ENCODE data around the gene CEP170.
"Not testable (repeated sequence)": the region's sequence is repeated elsewhere in the genome, so short reads cannot be mapped to it uniquely, and the experiment has no call there.

CEP170 gene

GRCh38 chr1:243177792-243178191, 77.3 kb downstream of the CEP170 start:
- DNase-seq (ENCODE audit: low read depth in 3 of 3): not testable (repeated sequence)

- not testable (repeated sequence) for DNase-seq (ENCODE audit: low read depth in 3 of 3)
Measured at GRCh38 chr1:243173758-243174369, 81.2 kb downstream of the CEP170 start.

DNA sequence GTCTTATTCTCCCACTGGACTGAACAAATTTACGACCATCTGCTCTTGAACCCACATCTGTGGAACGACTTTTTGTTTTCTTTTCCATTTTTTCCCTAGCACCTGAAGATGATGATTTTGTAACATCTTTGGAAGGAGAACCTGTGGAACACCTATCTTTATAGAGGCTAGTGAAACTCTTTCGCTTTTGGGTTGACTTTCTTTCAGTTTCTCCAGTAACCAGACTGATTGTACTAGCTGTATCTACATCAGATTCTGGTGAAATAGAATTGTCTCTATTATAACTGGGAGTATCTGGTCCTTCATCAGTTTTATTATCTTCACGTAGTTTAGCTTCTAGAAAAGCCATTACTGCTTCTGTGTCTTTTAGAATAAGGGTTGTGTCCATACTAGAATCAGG, 90.2 kb downstream of the CEP170 start:
- DNase-seq (ENCODE audit: low read depth in 3 of 3): not testable (repeated sequence)

GRCh38 chr1:243150906-243151305, 104.2 kb downstream of the CEP170 start:
- DNase-seq (ENCODE audit: low read depth in 3 of 3): not testable (repeated sequence)

DNA sequence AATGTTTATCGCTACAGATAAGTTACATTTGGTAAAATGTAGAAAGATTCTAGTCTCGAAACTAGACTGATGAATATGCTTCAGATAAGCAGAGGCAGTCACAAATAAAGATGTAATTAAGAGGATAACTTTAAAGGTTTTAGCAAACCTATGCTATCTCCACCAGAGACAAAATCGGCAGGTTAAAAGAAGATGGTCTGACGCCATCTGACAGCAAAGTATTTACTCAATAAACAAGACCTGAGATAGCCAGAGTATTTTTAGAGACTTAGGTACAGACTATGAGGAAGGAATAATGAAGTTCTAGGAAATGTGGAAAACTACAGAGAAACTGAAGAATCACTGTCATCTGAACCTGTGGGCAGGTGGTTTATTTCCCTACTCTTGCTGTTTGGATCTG, 106.0 kb downstream of the CEP170 start:
- DNase-seq (ENCODE audit: low read depth in 3 of 3): not testable (repeated sequence)

DNA sequence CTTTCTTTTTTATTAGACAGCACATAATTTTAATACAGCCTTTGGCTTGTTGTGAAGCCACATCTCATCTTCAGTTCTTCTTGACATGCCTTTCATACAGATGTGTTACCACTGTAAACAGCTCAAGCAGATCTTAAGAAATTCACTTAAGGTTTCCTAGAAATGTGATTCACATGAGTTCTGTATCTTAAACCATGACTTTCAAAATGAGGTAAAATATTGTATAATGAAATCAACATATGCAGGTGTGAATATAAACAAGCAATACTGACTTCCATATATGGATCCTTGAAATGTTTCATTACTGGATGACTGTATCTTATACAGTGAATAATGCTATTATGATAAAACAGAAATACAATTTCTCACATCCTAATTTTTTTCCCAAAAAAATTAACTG, 107.7 kb downstream of the CEP170 start:
- DNase-seq (ENCODE audit: low read depth in 3 of 3): not testable (repeated sequence)

DNA sequence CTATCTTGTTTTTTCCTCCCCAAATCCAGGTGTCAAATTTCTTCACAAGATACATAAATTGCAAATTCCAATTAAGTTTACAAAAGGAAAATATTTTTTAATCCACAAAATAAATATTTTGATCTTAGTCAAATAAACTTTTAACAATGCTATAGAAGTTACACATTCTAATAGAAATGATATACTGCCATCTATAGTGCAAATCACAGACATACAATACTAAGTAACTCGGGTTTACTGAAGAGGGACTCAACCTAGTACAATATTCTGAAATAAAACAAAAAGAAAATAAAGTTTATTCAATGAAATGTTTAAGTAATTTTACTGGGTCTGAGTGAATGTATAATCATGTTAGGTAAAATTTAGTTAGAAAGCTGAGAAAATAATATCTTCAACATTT, 114.6 kb downstream of the CEP170 start:
- not testable (repeated sequence) for DNase-seq (ENCODE audit: low read depth in 3 of 3)

GRCh38 chr1:243122876-243123409, 132.1 kb downstream of the CEP170 start:
- not testable (repeated sequence) for DNase-seq (ENCODE audit: low read depth in 3 of 3)

DNA sequence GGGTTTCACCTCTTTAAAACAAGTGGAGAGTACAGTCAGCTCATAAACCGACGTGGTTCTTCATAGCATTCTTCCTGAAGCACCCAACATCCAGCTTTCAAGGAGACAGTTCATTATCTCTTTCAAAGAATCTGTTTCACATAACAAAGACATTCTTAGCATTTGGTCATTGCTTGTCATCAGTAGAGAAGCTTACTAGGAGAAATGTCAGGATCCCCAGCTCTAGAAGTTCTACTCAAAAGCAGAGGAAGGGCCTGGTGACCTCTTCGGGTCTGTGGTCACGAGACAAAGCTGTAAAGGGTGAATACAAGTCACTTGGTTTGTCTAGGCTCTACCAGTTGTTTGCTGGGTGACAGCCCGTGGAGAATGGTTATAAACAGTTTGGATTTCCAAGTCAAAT, 133.1 kb downstream of the CEP170 start:
- not testable (repeated sequence) for DNase-seq (ENCODE audit: low read depth in 3 of 3)

DNA sequence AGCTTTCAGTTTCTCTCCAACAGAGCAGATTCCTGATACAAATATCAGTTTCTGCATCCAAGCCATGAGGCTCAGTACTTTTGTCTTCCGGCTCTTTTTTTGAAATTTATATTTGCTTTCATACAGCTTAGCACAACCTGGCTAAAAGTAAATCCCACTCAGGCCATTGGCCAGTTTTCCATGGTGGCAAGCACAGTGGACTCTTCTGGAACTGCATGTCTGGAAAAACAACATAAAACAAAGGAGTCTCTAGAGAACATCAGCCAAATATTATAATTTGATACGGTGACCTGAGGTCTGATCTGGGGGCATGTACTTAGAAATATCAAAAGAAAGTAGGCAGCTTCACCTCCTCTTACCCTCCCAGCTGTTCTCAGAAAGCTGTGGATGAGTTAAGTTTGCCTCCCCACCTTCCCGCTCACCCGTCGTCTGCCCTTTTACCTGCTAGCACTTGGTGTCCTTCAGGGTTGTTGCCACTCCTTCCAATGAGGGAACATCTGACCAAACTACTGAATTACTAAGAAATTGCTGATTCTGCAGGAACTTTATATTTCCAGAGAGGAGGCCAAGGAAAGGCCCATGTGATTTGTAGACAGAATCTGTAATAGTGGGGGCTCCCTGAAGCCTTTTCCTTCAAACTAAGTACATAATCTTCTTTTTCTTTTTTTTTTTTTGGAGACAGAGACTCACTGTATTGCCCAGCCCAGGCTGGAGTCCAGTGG, 136.3 kb downstream of the CEP170 start:
- not testable (repeated sequence) for DNase-seq (ENCODE audit: low read depth in 3 of 3)

- DNase-seq (ENCODE audit: low read depth in 3 of 3): not testable (repeated sequence)
Measured at GRCh38 chr1:243116187-243116586, 138.9 kb downstream of the CEP170 start.

DNA sequence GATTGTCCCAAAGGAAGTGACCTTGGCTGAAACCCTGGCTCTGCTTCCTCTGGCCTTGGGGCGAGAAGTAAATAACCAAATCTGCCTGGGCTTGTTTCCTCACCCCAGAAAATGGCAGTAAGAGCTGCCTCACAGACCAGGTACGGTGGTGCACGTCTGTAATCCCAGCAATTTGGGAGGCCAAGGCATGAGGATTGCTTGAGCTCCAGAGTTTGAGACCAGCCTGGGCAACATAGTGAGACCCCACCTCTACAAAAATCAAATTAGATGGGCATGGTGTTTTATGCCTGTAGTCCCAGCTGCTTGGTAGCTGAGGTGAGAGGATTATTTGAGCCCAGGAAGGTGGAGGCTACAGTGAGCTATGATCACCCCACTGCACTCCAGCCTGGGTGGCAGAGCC, 140.3 kb downstream of the CEP170 start:
- DNase-seq (ENCODE audit: low read depth in 3 of 3): not testable (repeated sequence)

GRCh38 chr1:243114059-243114713, 140.9 kb downstream of the CEP170 start:
- not testable (repeated sequence) for DNase-seq (ENCODE audit: low read depth in 3 of 3)

- not testable (repeated sequence) for DNase-seq (ENCODE audit: low read depth in 3 of 3)
Measured at GRCh38 chr1:243107171-243107570, 147.9 kb downstream of the CEP170 start.

DNA sequence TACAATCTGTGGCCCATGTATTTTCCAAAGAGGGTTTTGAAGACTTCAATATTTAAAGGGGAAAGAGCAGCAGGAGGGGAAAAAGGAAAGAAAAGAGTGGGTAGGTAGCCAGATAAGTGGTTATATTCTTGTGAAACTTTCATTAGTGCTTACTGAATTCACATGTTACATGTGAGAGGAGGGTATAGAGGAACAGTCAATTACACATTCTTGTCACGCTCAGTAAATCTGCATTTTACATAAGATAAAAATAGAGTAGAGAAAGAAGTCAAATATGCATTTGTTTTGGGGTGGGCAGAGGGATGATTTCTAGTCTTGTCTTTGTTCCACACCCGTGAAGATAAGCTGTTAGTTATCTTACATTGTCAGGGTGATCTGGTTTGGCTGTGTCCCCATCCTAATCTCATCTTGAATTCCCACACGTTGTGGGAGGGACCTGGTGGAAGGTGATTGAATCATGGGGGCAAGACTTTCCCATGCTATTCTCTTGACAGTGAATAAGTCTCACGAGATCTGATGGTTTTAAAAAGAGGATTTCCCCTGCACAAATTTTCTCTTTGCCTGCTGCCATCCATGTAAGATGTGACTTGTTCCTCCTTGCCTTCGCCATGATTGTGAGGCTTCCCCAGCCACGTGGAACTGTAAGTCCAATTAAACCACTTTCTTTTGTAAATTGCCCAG, 149.3 kb downstream of the CEP170 start:
- not testable (repeated sequence) for DNase-seq (ENCODE audit: low read depth in 3 of 3)

DNA sequence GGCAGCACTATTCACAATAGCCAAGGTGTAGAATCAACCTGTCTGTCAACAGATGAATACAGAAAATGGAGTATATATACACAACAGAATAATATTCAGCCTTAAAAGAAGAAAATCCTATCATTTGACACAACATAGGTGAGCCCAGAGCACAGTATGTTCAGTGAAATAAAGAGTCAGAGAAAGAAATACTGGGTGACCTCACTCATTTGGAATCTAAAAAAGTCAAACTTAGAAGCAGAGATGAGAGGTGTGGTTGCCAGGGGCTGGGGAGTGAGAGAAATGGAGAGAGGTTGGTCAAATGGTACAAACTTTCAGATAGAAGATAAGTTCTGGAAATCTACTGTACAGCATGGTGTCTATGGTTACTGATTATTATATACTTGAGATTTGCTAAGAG, 150.0 kb downstream of the CEP170 start:
- DNase-seq (ENCODE audit: low read depth in 3 of 3): not testable (repeated sequence)

DNA sequence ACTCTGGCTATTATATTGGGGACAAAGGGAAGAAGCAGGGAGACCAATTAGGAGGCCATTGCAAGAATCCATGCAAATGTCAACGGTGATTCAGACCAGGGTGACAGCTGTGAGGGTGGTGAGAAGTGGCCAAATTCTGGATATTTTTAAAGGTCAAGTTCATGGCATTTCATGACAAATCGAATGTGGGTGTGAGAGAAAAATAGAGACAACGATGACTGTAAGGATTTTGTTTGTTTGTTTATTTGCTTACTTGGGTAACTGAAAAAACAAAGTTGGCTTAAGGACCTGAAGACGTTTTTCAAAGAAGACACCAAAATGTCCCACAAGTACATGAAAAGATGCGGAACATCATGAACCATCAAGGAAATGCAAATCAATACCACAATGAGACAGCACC, 150.6 kb downstream of the CEP170 start:
- not testable (repeated sequence) for DNase-seq (ENCODE audit: low read depth in 3 of 3)

DNA sequence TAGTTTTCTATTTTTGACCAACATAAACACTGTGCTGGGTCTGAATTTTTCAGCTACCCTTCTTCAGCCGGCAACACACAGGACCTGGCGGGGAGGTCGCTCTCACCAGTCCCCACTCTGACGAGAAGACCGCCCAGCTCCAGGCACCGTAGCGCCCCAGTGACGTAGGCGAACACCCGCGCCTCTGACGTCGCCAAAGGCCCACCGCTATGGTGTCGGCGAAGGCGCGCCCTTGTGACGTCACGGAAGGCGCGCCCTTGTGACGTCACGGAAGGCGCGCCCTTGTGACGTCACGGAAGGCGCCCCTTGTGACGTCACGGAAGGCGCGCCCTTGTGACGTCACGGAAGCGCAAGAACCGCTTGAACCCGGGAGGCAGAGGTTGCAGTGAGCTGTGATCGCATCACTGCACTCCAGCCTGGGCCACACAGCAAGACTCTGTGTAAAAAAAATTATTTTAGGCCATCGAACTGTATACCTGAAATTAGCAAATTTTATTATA, 153.5 kb downstream of the CEP170 start:
- DNase-seq (ENCODE audit: low read depth in 3 of 3): peak; percentile 32 to 55 (median 54)

GRCh38 chr1:243087368-243087767, 167.7 kb downstream of the CEP170 start:
- not testable (repeated sequence) for DNase-seq (ENCODE audit: low read depth in 3 of 3)

All from stimulated activated CD4-positive, alpha-beta T cell treated with anti-CD3 and anti-CD28 coated beads, TNF-alpha, amount 100 ng/mL, for 48 hours (primary cell).